RWPE1 (cell line): Measurements from ENCODE around the gene CTU1.

ENCODE experiments used
- CTCF ChIA-PET: fragments of 350-600 bp; sonication (Branson Sonifier 250); formaldehyde crosslinking; extraction: SDS; loops from one replicate; lab custom pipeline; 2021; lab: Yijun Ruan, JAX
- POLR2A ChIA-PET: fragments of 400-600 bp; formaldehyde crosslinking; extraction: SDS; loops from one replicate; lab custom pipeline; 2020; ENCODE audit warnings: antibody characterized with exemption; ENCODE audit not compliant: low non-redundant PET; lab: Yijun Ruan, JAX
- DNase-seq: peaks from one replicate; pipeline ENCODE4 v3.0.0; 2012; ENCODE audit warnings: low spot score
- H3K27ac ChIP-seq: fragments of 450-650 bp; 2 replicates; pipeline ENCODE4 v1.5.1; 2017
- CTCF ChIP-seq: fragments of 450-650 bp; conservative IDR thresholded peaks from 2 replicates; pipeline ENCODE4 v1.5.1; 2017; ENCODE audit warnings: low read depth, mild to moderate bottlenecking

CTU1 gene

GRCh38 chr19:51108066-51108804 lies at the start of gene CTU1:
TSS of gene CTU1 (minus strand) at chr19:51108409. CDS start at chr19:51104569, 3,840 bp downstream.
- CTCF ChIA-PET: interaction anchor here (0.6 kb wide), 1 partner anchor 12 kb away, joined by 3 read pairs; no protein-coding TSS in a partner anchor
- POLR2A ChIA-PET: no interaction called here
- TF ChIP-seq CTCF: no peak
- DNase-seq: peak; percentile 96
- peak within 1 kb of the TSS; percentile 72 for H3K27ac ChIP-seq

- no peak for TF ChIP-seq CTCF
- ChIA-PET POLR2A (no interaction called here), CTCF (interaction anchor here (0.6 to 1.1 kb wide), 4 partner anchors 14 to 433 kb away, joined by 3 read pairs; no protein-coding TSS in a partner anchor)
- no peak overlapping the region for H3K27ac ChIP-seq
- no peak for DNase-seq
Observed at GRCh38 chr19:51157265-51157664, 49.1 kb upstream of the CTU1 start.

- ChIA-PET CTCF (interaction anchor here (0.6 to 1.1 kb wide), 2 partner anchors 35 to 432 kb away, joined by 3 read pairs; no protein-coding TSS in a partner anchor), POLR2A (no interaction called here)
- DNase-seq: no peak
- no peak overlapping the region for H3K27ac ChIP-seq
- no peak for TF ChIP-seq CTCF
Observed at GRCh38 chr19:51156710-51157109, 48.5 kb upstream of the CTU1 start.

- POLR2A ChIA-PET: no interaction called here
- CTCF ChIA-PET: no interaction called here
- TF ChIP-seq CTCF: no peak
- DNase-seq: no peak
- no peak overlapping the region for H3K27ac ChIP-seq
Observed at GRCh38 chr19:51150627-51151026, 42.4 kb upstream of the CTU1 start.

DNA sequence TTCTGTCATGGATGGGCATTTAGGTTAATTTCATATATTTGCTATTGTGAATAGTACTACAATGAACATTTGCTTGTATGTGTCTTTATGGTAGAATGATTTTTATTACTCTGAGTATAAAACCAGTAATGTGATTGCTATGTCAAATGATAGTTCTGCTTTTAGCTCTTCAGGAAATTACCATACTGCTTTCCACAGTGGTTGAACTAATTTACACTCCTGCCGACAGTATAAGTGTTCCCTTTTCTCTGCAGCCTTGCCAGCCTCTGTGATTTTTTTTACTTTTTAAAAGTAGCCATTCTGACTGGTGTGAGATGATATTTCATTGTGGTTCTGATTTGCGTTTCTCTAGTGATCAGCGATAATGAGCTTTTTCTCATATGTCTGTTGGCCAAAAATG lies 40.4 kb upstream of the CTU1 start:
- no peak for DNase-seq
- TF ChIP-seq CTCF: no peak
- ChIA-PET POLR2A (no interaction called here), CTCF (interaction anchor here (0.8 to 1.5 kb wide), 2 partner anchors 10 to 111 kb away, joined by 3 read pairs; no protein-coding TSS in a partner anchor)
- no peak overlapping the region for H3K27ac ChIP-seq

GRCh38 chr19:51147663-51148062 lies 39.5 kb upstream of the CTU1 start:
- no peak overlapping the region for H3K27ac ChIP-seq
- CTCF ChIA-PET: interaction anchor here (1.5 kb wide), 1 partner anchor 11 kb away, joined by 3 read pairs; no protein-coding TSS in a partner anchor
- TF ChIP-seq CTCF: no peak
- POLR2A ChIA-PET: no interaction called here
- DNase-seq: no peak
